ENCODE data around the gene ATP6V0E2.
A peak's percentile ranks its signal among the peaks of the same experiment; 100 is the strongest.

The ATP6V0E2 gene

DNA sequence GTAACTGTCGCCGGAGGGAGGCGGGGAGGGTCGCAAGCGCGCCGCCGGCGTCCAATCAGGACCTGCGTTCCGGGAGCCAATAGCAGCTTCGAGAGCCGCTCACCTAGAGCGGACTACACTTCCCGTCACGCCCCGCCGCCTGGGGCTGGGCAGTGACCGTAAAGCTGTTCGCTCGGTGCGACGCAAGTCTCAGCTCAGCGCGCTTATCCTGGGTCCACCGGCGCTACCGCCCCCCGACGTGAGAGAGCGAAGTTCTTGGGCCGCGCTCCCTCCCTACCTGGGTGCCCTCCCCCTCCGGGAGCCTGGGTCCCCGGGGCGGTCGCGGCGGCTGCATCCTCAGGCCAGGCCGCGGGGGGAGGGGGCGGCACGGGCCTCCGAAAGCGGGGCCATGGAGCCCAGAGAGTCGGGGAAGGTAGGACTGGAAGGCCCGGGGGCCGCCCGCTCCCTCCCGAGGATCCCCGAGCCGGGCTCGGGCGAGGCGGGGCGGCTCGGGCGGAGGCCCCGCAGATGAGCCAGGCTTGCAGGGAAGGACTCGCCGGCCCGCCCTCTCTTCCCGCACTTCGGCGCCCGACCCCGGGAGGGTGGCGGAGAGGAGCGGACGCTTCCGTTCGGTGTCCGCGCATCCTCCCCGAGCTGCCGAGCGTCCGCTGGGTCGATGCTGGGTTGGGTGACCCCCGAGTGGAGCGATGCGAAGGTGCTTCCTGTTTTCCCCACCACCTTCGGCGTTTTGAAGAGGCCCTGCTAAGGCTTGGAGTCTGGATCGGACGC lies 35.4 kb upstream of the ATP6V0E2 start, which contains the start of gene ZNF862:
Gene ZNF862 (plus strand): TSS at position 152 of the 768 bp plus-strand sequence. CDS start 237 bp downstream, at position 389.
- DNase-seq (ENCODE audit: low spot score), result peak; percentile 96
- FAIRE-seq, result peak; percentile 88

- peak; percentile 27 for DNase-seq (ENCODE audit: low spot score)
- no peak for FAIRE-seq
These were observed 34.8 kb upstream of the ATP6V0E2 start for GRCh38 chr7:149838992-149839408.

GRCh38 chr7:149839933-149840332 lies 33.8 kb upstream of the ATP6V0E2 start:
- DNase-seq (ENCODE audit: low spot score) (no peak), FAIRE-seq (peak; percentile 60)

DNA sequence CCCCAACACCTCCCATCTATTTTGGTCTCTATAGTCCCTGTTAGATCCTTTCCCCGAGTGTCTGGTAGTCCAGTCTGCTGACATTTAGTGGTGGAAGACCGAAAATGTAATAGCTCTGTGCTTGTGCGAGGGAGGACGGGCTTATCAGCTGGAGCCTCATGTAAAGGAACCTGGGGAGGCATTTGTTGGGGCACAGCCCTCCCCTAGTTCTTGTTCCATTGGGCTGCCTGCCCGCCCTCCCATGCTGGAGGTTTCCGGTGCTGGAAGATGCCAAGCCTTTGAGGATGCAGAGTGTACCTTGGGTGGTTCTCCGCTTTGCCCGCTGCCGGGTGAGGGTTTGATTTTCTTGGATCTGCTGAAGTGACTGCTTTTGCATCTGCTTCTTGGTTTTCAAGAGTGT lies 30.2 kb upstream of the ATP6V0E2 start:
- no peak for FAIRE-seq
- no peak for DNase-seq (ENCODE audit: low spot score)

DNA sequence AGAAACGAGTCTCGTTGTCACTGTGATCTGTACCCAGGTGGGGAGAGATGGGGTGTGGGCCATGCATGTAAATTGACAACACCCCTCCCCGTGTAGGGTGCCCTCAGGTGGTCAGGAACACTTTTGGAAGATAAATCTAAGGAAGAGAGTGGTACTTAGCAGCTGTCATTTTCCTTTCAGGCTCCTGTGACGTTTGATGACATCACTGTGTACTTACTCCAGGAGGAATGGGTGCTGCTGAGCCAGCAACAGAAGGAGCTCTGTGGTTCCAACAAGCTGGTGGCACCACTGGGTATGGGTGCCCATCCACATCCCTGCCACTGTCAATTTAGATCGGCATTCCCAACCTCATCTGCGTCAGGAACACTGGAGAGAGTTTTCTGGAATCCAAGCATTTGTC lies 29.3 kb upstream of the ATP6V0E2 start:
- no peak for DNase-seq (ENCODE audit: low spot score)
- no peak for FAIRE-seq

GRCh38 chr7:149845257-149845980 lies 28.4 kb upstream of the ATP6V0E2 start:
- FAIRE-seq (no peak), DNase-seq (ENCODE audit: low spot score) (no peak)

- FAIRE-seq, result no peak
- DNase-seq (ENCODE audit: low spot score), result no peak
These were observed 27.7 kb upstream of the ATP6V0E2 start for GRCh38 chr7:149846021-149846420.

- DNase-seq (ENCODE audit: low spot score) (no peak), FAIRE-seq (no peak)
These were observed 27.2 kb upstream of the ATP6V0E2 start for GRCh38 chr7:149846436-149847046.

DNA sequence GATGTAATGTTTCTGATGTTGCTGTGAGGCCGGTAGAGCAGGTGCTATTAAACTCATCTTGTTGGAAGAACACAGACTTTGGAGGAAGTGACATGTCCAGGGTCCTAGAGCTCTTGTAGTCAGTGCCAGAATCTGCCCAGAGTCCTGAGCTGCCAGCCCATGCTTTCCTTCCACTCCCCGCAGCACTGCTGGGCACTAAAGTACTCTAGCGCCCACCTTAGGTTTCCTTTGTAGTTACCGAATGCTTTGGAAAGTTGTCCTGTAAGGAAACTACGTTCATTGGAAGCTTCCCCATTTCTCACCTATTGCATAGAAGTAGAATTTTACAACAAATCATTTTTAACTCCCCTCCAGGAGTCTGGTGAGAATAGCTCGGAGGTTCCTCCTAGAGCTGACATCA lies 24.6 kb upstream of the ATP6V0E2 start:
- DNase-seq (ENCODE audit: low spot score) (no peak), FAIRE-seq (no peak)

DNA sequence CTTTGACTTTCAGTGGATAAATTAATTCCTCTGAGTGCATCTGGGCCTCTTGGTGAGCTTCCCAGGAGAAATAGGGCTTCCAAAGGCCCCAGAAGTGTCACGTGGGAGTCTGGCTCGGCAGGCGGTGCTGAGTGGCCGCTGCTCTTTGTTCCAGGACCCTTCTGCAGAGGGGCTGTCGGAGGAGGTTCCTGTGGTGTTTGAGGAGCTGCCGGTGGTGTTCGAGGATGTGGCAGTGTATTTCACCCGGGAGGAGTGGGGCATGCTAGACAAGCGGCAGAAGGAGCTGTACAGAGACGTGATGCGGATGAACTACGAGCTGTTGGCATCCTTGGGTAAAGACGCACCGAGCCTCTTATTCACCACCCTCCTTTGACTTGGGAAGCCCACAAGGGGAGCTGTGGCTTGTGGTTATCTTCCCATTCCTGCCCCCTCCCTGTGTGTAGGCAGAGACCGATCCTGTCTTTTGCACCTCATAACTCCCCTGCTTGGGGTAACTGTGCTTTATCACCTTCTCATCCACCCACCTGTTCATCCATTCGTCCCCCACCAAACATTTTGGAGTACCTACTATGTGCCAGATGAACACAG lies 23.7 kb upstream of the ATP6V0E2 start:
- DNase-seq (ENCODE audit: low spot score) (no peak), FAIRE-seq (no peak)

DNA sequence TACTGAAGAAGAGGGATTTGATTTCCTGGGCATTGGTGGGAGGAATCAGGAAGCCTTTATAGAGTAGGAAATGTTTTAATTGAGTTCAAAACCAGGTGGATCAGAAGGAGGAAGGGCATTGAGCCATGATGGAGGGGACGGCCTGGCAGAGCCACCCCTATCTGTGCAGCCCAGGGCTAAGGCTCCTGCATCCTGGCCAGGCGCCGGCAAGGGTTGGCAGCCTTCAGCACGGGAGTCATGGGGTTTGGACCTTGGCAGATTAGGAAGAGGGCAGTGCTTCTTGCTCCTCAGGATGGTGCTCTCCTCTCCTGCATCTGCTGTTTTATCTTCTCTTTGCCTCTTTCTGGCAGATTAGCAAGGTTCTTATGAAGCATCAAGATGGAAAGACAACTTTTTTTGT lies 23.1 kb upstream of the ATP6V0E2 start:
- FAIRE-seq, result no peak
- no peak for DNase-seq (ENCODE audit: low spot score)

- no peak for DNase-seq (ENCODE audit: low spot score)
- FAIRE-seq, result no peak
These were observed 22.3 kb upstream of the ATP6V0E2 start for GRCh38 chr7:149851449-149851848.

DNA sequence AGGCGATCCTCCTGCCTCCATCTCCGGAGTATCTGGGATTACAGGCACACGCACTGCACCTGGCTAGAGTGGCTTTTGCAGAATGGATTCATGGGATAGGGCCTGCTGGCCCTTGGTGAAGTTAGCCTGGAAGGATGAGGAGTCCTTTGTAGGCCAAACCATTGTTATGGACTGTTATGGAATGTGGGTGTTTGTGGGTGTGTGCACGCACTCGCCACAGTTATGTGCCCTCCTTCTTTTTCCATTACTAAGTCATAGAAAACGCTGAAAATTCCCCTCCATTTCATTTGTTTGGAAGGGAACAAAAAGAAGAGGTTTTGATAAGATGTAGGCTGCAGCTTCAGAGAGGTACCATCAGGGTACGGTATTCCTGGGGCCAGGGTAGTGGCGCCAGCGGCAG lies 20.6 kb upstream of the ATP6V0E2 start:
- DNase-seq (ENCODE audit: low spot score) (no peak), FAIRE-seq (no peak)

DNA sequence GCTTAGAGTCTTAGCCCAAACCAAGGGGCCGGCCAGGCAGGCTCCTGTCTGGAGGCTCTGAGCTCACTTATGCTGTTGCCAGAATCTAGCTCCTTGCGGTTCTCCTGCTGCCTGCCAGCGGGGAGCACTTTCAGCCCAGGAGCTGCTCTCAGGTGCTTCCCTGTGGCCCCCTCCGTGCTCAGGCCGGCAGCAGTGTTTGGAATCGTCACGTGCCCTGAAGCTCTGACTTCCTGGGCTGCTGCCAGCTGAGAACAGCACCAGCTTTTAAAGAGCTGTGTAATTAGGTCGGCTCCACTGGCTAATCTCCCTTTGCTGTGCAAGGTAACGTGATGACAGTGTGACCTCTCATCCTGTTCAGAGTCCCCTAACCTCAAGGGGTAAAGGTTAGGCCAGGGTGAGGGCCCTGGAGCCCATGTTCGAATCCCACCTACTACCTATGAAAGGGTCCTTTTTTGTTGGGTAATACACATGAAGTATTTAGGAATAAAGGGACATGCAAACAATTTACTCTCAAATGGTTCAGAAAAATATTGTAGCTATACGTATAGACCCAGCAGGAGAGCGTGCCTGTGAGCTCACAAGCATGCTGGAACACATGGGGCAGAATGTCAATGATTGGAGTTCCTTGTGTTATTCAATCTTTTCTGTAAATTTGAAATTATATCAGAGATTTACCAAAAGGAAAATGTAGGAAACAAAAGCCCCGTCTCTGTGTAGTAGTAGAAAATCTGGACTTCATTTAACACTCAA lies 19.0 kb upstream of the ATP6V0E2 start:
- no peak for FAIRE-seq

DNA sequence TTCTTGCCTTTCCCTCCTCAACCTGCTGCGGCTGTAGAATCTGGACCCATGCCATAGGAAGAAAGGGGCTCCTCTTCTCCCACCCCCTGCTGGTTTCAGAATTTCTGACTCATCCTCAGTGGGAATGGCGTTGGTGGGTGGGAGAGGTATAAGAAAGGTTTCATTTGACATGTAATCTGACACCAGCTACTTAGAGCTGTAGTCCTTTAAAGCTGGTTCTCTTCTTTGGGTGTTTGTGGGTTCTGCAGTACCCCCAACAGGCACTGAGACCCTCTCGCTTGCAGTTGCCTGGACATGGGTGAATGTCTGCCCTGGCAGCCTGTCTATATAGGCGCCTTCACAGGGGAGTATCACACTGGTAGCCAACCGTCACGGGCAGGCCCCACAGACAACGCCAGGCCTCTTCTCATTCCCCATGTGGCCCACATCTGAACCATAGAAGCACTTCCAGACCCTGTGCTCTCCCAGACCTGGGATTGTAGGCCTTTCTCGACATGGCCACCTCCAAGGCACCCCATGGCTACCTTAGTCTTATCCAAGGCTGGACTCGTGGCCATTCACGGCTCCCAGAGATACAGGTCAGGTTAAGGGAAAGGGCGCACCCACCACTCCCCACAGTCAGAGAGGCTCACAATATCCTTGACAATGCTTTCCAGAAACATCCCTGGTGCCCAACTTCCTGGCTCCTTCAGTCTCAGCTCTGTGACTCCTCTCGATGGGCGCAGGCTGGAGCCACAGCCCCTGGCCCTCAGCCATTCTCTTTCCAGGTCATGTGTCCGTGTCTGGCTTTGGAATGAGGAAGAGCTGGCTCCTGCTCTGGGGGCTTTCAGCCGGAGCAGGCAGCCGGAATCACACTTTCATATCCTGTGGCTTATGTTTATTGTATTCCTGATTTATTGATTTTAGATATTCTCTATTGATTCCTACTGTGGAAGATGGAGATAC lies 18.1 kb upstream of the ATP6V0E2 start:
- DNase-seq (ENCODE audit: low spot score), result peak; percentile 45
- peak; percentile 21 for FAIRE-seq

More for the DNA sequence above, 19.0 kb upstream of the ATP6V0E2 start:
- DNase-seq (ENCODE audit: low spot score), result no peak

GRCh38 chr7:149856583-149856982 lies 17.2 kb upstream of the ATP6V0E2 start:
- no peak for FAIRE-seq
- DNase-seq (ENCODE audit: low spot score), result no peak

DNA sequence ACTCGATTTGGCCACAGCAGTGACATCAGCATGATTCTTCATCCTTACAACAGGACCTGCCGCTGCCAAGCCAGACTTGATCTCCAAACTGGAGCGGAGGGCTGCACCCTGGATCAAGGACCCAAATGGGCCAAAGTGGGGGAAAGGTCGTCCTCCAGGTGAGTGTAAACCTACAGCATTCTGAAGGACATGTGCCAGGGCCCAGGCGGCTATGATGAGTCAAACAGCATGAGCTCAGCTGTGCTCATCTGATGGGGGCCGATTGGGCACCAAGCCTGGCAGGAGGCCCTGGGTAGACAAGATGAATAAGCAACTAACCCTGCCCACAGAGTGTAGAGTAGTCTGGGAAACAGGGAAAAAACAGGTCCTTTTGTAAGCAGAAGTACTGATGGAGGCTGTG lies 14.4 kb upstream of the ATP6V0E2 start:
- FAIRE-seq, result no peak
- no peak for DNase-seq (ENCODE audit: low spot score)

GRCh38 chr7:149859876-149860275 lies 13.9 kb upstream of the ATP6V0E2 start:
- FAIRE-seq (no peak), DNase-seq (ENCODE audit: low spot score) (no peak)

- no peak for FAIRE-seq
- DNase-seq (ENCODE audit: low spot score), result no peak
These were observed 12.7 kb upstream of the ATP6V0E2 start for GRCh38 chr7:149860821-149861727.

Data from RCC 7860 (cell line).